MM.1S (cell line): Measurements from ENCODE around the gene VAMP1.

Experiments used
- CTCF ChIP-seq: fragments of 300-600 bp; sonication (generic); IDR thresholded peaks from 2 replicates; pipeline ENCODE4 v1.5.1; 2016; ENCODE audit warnings: antibody characterized with exemption, low read length, mixed read lengths
- EZH2 ChIP-seq: fragments of 300-600 bp; sonication (generic); optimal IDR thresholded peaks from 2 replicates; pipeline ENCODE3; 2017; ENCODE audit warnings: low read depth, mild to moderate bottlenecking, antibody characterized with exemption, low read length, mixed read lengths
- EZH2phosphoT487 ChIP-seq: fragments of 300-600 bp; sonication (generic); IDR thresholded peaks from 2 replicates; pipeline ENCODE4 v1.6.1; 2018; ENCODE audit warnings: antibody characterized with exemption, low read length

GRCh38 chr12:6425590-6426531 is 44.6 kb downstream of the VAMP1 start:
- TF ChIP-seq CTCF: no peak
- no peak for TF ChIP-seq EZH2
- TF ChIP-seq EZH2phosphoT487: no peak
